Astrocyte of the hippocampus (primary cell): Measurements from ENCODE around the gene CNTN4.

Experiments
- DNase-seq: peaks from one replicate; pipeline ENCODE4 v3.0.0; 2011; ENCODE audit warnings: low read depth, low spot score

CNTN4 gene

DNA sequence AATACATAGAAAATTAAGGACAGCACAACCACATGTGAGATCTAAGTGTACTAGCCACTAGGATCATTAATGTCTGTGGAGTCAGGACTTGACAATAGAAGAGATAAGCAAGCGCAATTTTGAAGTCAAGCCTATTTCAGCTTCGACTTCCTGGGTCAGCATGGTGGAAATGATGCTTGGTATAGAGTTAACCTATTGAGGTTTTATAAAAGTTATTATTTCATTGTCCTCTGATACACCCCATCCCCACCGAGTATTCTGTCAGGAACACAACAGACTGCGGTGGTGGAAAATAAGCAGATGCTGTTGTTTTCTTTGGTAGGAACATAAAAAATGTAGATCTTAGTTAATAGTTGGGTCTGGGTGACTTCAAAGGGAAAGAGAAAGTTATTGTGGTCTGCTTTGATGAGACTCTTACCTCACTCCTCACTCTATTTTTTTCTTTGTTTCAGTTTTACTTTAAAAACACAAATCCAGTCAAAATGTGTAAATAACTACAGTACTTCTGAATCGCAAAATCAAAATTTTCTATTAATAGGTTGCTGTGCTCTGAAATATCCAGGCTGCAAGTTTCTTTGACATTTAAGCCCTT, 929.4 kb downstream of the CNTN4 start:
- DNase-seq = no peak

DNA sequence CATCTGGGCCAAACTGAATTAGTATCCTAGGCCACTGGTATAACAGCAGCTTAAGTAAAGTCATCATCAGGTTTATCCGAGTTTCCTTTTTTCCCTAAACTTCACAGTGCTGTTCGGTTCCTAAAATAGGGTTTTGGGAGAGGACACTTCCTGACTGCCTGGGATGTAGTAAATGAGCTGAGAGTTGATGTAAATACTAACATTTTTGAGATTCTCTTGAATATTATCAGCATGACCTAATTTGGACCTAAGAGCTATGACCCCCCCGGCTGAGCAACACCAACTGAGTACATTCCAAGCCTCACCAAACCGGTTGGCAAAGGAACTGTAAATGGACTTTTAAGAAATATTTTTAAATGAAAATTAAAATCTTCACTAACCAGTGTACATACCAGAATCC, 932.7 kb downstream of the CNTN4 start:
- DNase-seq = peak; percentile 33

- DNase-seq = no peak
Observed at GRCh38 chr3:3037156-3037555, 938.5 kb downstream of the CNTN4 start.

- DNase-seq = peak; percentile 50
Observed at GRCh38 chr3:3038201-3038991, 939.7 kb downstream of the CNTN4 start.

DNA sequence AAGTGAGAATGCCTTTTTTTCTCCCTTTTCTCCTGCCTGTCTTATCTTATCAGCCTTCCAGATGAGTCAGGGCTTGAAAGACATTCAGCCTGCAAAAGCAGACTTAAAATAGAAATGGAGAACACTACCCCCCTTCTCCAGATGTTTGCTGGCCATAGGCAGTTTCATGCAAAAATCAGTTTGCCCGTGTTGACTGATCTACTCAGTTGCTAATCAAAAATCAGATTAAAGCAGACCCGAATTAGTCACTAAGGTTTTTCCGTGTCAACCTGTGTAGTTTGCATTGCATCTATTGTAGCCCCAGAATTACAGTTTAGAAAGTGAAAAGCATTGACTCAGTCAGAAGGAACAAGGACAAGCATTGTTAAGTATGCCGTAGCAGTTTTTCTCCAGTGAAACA, 955.3 kb downstream of the CNTN4 start:
- DNase-seq = peak; percentile 47

- no peak for DNase-seq
Observed at GRCh38 chr3:3059645-3060044, 961.0 kb downstream of the CNTN4 start.

GRCh38 chr3:3064297-3064696, 965.6 kb downstream of the CNTN4 start:
- no peak for DNase-seq

DNA sequence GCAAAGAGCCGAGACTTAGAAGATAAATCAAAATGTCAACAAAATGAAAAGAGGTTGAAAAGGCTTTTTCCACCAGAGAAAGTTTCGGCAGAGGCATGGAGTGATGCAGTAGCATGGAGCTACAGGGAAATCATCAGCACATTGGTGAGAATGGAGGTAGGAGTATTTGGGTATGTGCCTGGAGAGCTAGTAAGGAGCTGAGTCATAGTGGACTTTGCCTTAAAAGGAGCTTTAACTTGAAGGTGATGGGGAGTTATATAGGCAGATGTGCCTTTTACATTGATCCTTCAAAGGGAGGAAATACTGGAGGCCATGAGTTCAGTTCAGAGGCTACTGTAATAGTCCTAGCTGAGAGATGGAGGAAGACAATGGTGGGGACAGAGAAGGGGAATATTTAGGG, 967.2 kb downstream of the CNTN4 start:
- DNase-seq = peak; percentile 52

GRCh38 chr3:3066378-3066777, 967.7 kb downstream of the CNTN4 start:
- DNase-seq = no peak

GRCh38 chr3:3066910-3067309, 968.2 kb downstream of the CNTN4 start:
- no peak for DNase-seq

- no peak for DNase-seq
Observed at GRCh38 chr3:3068358-3068881, 969.8 kb downstream of the CNTN4 start.

DNA sequence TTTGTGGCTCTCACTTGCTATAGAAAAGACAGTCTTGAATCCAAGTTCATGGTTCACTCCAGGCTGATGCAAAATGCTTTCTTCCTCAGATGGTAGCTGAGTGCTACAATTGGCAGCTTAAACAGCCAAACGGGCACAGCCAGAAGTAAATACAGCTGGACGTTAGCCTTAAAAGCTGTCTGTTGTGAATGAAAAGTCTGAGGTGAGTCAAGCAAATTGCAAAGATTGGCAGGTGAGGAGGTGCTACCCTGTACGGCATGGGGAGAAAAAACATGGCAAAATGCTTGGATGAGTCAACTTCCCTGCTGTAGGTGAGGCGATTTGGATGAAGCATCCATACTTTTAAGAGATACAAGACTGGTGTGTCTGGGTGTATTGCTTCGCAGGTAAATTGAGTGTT, 971.1 kb downstream of the CNTN4 start:
- peak; percentile 5 for DNase-seq

GRCh38 chr3:3071136-3071535, 972.5 kb downstream of the CNTN4 start:
- no peak for DNase-seq

DNA sequence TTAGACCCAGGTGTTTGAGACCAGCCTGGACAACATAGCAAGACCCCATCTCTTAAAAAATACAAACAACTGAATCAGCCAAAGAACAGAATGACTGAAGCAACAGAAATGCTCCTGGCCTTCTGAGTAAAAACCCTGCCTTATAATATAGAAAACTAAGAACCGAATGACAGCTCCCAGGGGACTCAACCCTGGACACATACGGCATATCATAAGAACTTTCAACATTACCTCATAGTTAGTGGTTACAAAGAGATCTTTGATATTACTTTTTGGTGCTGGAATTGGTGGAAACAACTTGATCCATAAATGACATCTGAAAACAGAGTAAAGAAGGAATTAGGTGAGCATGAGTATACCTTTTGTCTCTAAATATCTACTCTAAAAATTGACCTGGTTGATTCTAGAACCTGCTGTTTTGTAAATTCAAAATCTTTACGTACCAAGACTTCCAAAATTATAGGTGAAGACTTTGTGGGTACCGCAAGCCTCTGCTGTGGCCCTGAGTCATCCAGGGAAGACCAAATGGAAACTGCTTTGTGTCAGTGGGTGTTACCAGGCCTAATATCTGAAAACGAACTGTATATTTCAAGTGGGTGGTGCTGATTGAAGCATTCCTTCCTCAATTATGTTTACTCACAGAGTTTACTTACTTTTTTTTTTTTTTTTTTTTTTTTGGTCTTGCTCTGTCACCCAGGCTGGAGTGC, 976.0 kb downstream of the CNTN4 start:
- no peak for DNase-seq

DNA sequence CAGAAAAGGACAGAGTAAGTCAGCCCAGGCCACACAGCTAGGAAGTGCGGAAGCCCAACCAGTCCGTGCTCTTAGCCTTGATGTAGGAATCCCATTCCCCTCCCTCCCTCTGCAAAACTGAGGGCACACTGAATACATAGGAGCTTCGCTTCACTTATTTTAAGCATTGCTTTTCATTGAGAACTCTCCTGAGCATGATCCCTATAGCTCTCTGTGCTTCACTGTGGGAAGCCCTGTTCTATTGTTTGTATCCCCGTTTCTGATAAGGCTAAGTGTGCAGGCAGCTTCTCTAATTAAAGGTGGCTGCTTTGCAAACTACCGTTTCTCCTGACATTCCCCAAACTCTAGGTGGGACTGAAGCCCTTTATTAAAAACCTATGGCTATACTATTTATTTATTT, 981.6 kb downstream of the CNTN4 start:
- no peak for DNase-seq

GRCh38 chr3:3081381-3082233, 982.9 kb downstream of the CNTN4 start:
- no peak for DNase-seq

- DNase-seq = no peak
Observed at GRCh38 chr3:3082234-3082924, 983.7 kb downstream of the CNTN4 start.

DNA sequence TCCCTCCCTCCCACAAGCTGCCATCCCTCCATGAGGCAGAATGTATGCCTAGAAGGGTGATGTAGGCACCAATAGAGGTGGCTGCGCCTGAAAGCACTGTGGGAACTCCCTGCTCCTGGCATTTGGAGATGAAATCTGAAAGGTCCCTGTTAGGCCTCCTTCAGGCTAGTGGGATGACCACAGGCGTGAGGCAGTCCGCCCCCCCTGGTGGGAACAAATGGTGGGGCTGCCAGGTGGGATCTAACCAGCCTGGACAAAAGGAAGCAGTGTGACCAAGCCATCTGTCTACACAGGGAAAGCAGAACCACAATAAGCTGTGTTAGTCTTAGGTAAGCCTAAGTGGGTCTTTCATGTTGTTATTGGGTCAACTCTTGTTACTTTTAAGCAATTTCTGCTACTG, 986.2 kb downstream of the CNTN4 start:
- DNase-seq = no peak

DNA sequence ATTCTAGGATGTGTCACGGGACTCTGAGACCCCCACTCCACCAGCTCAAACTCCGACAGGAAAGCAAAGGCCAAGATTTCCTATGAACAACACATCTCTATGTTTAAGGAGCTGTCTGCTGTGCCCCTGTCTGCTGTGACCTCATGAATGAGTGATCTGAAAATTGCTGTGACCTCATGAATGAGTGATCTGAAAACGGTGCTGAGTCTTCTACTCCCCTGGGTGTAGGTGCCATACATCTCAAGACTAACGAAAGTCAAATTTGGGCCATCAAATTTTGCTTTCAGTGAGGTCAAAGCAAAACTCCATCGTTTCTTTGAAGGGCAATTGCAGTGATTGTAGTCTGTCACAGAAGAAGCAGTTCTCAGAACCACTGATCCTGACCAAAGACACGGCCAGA, 987.1 kb downstream of the CNTN4 start:
- DNase-seq = no peak

GRCh38 chr3:3086239-3086638, 987.6 kb downstream of the CNTN4 start:
- no peak for DNase-seq

GRCh38 chr3:3087279-3087678, 988.6 kb downstream of the CNTN4 start:
- DNase-seq = no peak
